AG04449 (cell line): Measurements from ENCODE around the gene SKAP1.

Experiments used
- CTCF ChIA-PET: fragments of 350-600 bp; formaldehyde crosslinking; extraction: SDS; loops from one replicate; lab custom pipeline; 2021; ENCODE audit warnings: antibody characterized with exemption; lab: Yijun Ruan, JAX
- POLR2A ChIA-PET: fragments of 400-600, 350-600 bp; formaldehyde crosslinking; extraction: SDS; loops from one replicate; lab custom pipeline; 2020; ENCODE audit warnings: antibody characterized with exemption, inconsistent platforms; lab: Yijun Ruan, JAX
- DNase-seq: peaks from one replicate; pipeline ENCODE4 v3.0.0-alpha.2; 2010; ENCODE audit warnings: low read depth, low spot score
- H3K4me3 ChIP-seq: 2 replicates; pipeline ENCODE4 v1.5.1; 2011; ENCODE audit warnings: low read depth, mild to moderate bottlenecking, control low read depth, low read length
- CTCF ChIP-seq: IDR thresholded peaks from one replicate; pipeline ENCODE4 v1.5.1; 2011; ENCODE audit warnings: mild to moderate bottlenecking, moderate library complexity, low read length, control low read depth, inconsistent platforms; ENCODE audit not compliant: insufficient read depth; ENCODE audit errors: missing control alignments

The SKAP1 gene

GRCh38 chr17:48123111-48123510 lies 306.9 kb downstream of the SKAP1 start:
- H3K4me3 ChIP-seq: no peak overlapping the region
- CTCF ChIA-PET: interaction anchor here (0.9 to 2.5 kb wide), 7 partner anchors 8 to 98 kb away, joined by 3 to 14 read pairs (median 4); no protein-coding TSS in a partner anchor
- no peak for DNase-seq
- TF ChIP-seq CTCF: no peak
- POLR2A ChIA-PET: interaction anchor here (1.2 kb wide), 1 partner anchor 98 kb away, joined by 3 read pairs; no protein-coding TSS in a partner anchor

- no peak for DNase-seq
- no peak for TF ChIP-seq CTCF
- H3K4me3 ChIP-seq: no peak overlapping the region
- ChIA-PET CTCF (interaction anchor here (0.9 to 2.5 kb wide), 4 partner anchors 8 to 97 kb away, joined by 4 to 14 read pairs (median 8); no protein-coding TSS in a partner anchor), POLR2A (interaction anchor here (1.2 kb wide), 1 partner anchor 97 kb away, joined by 3 read pairs; no protein-coding TSS in a partner anchor)
These were observed 307.4 kb downstream of the SKAP1 start for GRCh38 chr17:48122665-48123045.

GRCh38 chr17:48121923-48122664 lies 307.9 kb downstream of the SKAP1 start:
- TF ChIP-seq CTCF: no peak
- no peak overlapping the region for H3K4me3 ChIP-seq
- DNase-seq: no peak
- CTCF ChIA-PET: interaction anchor here (0.8 to 2.5 kb wide), 6 partner anchors 9 to 104 kb away, joined by 3 to 11 read pairs (median 4); no protein-coding TSS in a partner anchor
- POLR2A ChIA-PET: interaction anchor here (1.1 kb wide), 1 partner anchor 14 kb away, joined by 4 read pairs; the partner anchor contains the start of gene SNX11

- ChIA-PET POLR2A (no interaction called here), CTCF (interaction anchor here (0.7 to 3.2 kb wide), 5 partner anchors 15 to 102 kb away, joined by 4 to 8 read pairs (median 5); no protein-coding TSS in a partner anchor)
- DNase-seq: no peak
- no peak for TF ChIP-seq CTCF
- H3K4me3 ChIP-seq: no peak overlapping the region
These were observed 316.8 kb downstream of the SKAP1 start for GRCh38 chr17:48113201-48113676.

- ChIA-PET POLR2A (no interaction called here), CTCF (interaction anchor here (0.7 to 3.2 kb wide), 9 partner anchors 12 to 141 kb away, joined by 3 to 8 read pairs (median 4); partner anchors contain the start of gene CDK5RAP3)
- no peak for TF ChIP-seq CTCF
- DNase-seq: no peak
- H3K4me3 ChIP-seq: no peak overlapping the region
These were observed 318.1 kb downstream of the SKAP1 start for GRCh38 chr17:48111937-48112241.

- no peak overlapping the region for H3K4me3 ChIP-seq
- ChIA-PET POLR2A (no interaction called here), CTCF (interaction anchor here (1.1 to 3.2 kb wide), 3 partner anchors 19 to 86 kb away, joined by 4 to 8 read pairs (median 4); no protein-coding TSS in a partner anchor)
- DNase-seq: no peak
- no peak for TF ChIP-seq CTCF
These were observed 319.3 kb downstream of the SKAP1 start for GRCh38 chr17:48110761-48111160.
